ENCODE data around the gene GNB1L.
"Not testable (repeated sequence)": the region's sequence is repeated elsewhere in the genome, so short reads cannot be mapped to it uniquely, and the experiment has no call there.

The GNB1L gene

DNA sequence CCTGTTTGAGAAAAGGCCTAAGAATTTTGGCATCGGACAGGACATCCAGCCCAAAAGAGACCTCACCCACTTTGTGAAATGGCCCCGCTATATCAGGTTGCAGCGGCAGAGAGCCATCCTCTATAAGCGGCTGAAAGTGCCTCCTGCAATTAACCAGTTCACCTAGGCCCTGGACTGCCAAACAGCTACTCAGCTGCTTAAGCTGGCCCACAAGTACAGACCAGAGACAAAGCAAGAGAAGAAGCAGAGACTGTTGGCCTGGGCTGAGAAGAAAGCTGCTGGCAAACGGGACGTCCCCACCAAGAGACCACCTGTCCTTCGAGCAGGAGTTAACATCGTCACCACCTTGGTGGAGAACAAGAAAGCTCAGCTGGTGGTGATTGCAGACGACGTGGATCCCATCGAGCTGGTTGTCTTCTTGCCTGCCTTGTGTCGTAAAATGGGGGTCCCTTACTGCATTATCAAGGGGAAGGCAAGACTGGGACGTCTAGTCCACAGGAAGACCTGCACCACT, 62.2 kb downstream of the GNB1L start:
- DNase-seq: not testable (repeated sequence)

- DNase-seq: no peak
These were observed 62.8 kb downstream of the GNB1L start for GRCh38 chr22:19791894-19792293.

GRCh38 chr22:19791243-19791642, 63.4 kb downstream of the GNB1L start:
- no peak for DNase-seq

GRCh38 chr22:19789828-19790227, 64.8 kb downstream of the GNB1L start:
- no peak for DNase-seq

GRCh38 chr22:19789406-19789805, 65.3 kb downstream of the GNB1L start:
- no peak for DNase-seq

DNA sequence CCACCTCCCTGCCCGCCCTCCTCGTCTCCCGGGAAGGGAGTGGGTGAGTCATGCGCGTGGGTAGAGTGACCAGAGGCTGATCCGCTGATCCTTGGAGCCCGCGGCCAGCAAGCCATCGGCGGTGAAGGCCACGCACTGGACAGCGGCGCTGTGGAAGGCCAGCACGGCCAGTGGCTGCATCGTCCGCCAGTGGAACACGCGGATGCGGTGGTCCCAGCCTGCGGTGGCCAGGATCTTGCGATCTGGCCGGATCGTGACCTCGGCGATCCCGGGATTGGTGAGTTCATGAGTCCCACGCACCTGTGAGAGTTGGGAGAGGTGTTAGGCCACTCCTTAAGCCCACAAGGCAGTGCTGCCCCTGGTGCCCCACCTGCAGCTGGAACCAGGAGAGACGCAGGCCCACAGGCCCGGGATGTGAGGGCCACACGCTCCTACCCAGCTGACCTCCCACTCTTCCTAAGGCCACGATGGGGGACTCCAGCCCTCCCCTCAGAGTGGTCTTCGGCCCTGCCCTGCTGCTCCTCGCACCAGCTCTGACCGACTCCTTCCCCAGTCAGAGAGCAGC, 65.9 kb downstream of the GNB1L start:
- DNase-seq: no peak

GRCh38 chr22:19787849-19788141, 66.9 kb downstream of the GNB1L start:
- no peak for DNase-seq

- DNase-seq: no peak
These were observed 67.5 kb downstream of the GNB1L start for GRCh38 chr22:19786959-19787848.

DNA sequence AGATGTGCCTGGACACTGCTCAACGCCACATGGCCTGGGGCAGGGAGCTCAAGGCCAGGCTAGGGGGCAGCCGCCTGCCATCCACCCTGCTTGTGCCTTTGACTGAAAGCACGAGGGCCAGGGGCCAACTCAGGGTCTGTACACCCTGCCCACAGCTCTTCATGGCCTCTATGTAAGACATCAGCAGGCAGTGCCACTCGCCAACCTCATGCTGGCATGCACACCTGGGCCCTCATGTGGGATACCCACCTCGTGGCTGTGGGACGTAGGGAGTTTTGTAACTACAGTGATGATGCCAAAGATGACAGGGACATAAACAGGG, 68.4 kb downstream of the GNB1L start:
- DNase-seq: no peak

DNA sequence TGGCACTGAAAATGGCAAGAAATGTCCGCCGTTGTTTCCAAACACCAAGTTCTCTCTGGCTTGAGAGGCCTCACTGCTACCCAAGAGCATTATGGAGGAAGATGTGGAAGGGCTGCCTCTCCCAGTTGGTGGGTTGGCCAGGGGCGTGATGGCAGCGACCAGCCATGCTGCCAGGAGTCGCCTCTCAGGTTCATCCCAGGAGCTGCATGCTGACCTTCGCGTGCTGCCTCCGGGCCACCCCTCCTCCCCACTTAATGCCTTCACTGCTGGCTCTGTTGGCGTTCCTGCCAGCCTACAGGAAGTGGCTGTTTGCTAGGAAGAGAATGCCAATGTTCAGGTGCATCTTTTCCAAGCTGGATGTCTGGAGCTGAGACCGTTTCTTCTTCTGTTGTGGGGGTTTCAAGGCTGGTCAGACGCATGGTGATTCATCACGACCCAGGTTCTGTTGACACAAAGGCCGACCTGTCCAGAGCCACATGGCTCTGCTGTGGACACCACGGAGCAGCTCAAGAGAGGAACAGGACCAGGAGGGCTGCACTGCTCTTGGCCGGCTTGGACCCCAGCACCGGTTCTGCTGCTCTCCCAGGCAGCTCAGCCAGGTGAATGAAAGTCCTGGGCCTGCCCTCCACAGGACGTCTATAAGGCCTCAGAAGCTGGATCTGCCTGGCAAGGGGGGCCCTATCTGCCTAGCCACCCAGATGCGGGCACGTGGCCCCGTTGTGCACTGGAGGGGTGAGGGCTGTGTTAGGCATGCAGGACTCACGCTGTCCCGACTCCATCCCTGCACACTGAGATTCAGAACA, 69.0 kb downstream of the GNB1L start:
- DNase-seq: no peak

DNA sequence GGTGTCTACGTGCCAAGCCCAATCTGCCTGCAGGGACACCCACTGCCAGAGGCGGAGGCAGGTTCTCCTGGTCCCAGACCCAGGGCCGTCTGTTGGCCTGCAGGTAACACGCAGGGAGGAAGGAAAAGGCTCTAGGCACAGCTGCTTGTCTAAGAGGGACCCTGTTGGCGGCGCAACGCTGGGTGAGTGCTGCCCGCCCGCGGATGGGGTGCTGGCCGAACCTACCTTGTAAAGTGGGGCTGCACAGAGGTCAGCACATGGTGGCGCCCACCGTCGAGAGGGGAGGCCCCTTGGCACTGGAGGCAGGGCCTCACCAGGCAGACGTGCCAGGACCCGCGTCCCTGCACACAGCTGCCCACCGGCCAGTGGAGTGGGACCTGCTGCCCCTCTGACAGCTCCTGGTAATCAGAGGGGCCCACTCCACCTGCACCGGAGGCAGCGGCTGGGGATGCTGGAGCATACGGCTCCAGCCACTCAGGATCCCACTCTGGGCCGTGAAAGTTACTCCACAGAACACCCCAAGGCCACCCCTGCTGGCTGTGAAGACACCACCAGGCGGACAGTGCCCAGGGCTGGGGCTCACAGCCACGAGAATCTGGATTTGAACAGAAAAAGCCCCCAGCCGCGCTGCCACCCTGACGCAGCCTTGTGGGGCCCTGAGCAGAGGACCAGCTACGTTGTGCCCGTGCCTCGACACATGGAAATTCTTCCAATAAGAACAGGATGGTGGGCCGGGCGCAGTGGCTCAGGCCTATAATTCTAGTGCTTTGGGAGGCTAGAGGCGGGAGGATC, 70.1 kb downstream of the GNB1L start:
- no peak for DNase-seq

DNA sequence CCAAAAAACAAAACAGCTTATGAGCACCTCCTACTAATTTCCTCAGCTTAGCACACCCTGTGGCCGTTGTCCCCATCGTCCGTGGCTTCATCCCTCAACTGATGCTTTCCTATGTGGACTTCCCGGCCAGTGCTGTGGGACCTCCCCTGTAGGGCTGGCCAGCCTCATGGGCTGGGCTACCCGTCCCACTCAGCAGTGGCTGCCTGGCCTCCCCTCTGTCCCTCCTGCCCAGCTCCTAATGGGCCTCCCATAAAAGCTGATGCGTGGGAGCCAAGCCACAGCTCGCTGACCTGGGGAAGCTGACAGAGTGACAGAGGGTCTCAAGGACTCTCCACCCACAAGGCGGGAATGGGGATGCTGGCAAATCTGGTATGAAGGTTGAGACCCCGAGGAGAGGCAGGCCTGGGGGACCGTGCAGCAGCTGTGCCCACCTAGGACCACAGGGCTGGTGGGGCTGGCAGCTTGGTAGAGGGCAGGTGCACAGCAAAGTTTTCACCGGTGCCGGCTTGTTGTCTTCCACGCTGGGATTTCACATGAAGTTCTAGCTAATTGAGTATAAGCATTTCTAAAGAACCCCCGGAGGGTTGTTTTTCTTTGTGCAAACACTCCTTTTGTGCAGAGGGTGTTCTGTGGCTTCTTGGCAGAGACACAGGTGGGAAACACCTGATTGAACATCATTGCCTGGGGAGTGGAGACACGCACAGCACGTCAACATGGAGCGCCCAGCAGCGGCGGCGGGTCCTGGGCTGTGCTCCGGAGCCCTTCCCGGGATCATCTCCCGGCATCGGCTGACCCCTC, 70.9 kb downstream of the GNB1L start:
- DNase-seq: no peak

DNA sequence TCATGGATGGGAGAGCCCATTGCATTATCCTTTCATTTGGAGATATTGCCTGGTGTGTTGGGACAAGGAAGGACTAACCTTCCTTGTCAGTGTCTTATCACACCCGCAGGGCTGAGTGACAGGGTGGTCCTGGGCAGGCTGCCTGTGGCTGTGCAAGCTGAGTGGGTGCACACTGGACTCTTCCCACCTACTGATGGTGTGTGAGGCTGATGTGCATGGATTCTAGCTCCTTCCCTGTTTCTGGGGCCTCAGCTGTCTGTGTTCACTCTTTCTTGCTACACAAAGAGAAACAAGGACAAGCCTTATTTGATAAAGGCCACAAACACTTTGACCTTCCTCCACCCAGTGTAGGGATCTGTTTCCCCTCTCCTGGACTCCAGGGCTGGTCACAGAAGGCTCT, 72.1 kb downstream of the GNB1L start:
- DNase-seq: no peak

- no peak for DNase-seq
These were observed 74.9 kb downstream of the GNB1L start for GRCh38 chr22:19779685-19780268.

GRCh38 chr22:19779011-19779421, 75.7 kb downstream of the GNB1L start:
- no peak for DNase-seq

GRCh38 chr22:19777192-19777591, 77.5 kb downstream of the GNB1L start:
- not testable (repeated sequence) for DNase-seq

GRCh38 chr22:19776433-19777031, 78.1 kb downstream of the GNB1L start:
- no peak for DNase-seq

DNA sequence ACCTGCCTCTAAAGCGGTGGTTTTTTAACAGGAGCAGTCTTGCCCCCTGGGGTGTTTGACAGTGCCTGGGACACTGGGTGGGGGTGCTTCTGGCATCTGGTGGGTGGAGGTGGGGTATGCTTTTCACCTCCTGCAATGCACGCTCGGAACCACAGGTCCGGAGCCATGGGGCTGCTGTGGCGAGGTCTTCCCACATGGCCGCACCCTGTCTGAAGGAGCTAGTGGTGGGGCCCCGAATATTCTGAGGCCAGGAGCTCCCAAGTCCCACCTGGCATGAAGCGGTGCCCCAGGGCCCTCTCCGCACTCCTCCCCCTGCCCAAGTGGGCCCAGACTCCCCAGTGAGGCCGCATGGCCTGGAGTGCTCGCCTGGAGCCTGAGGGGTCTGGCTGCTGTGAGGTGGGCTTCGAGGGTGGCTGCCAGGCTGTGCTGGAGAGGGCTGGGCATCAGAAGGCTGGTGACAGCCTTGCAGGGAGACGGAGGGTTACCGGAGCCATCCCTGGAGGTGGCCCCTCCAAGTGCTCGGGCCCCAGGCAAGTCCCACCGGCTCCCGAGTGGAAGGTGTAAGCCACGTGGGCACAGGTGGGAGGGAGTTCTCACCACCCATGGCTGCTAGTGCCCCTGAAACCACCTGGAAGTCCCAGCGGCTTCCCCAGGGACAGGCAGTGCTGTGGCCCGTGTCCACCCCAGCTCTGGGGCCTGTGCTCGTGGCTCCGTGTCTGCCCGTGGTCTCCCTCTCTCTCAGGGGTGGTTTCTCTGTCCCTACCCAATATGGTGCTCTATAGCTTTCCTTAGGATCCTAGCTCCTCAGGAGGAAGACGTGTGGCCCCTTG, 79.0 kb downstream of the GNB1L start:
- DNase-seq: no peak

- no peak for DNase-seq
These were observed 80.0 kb downstream of the GNB1L start for GRCh38 chr22:19774628-19775027.

- DNase-seq: no peak
These were observed 81.1 kb downstream of the GNB1L start for GRCh38 chr22:19773470-19774040.

Data from RPMI8226 (cell line).